T-helper 1 cell (primary cell): ENCODE results near the gene C6orf62.
"Not testable (repeated sequence)": the region's sequence is repeated elsewhere in the genome, so short reads cannot be mapped to it uniquely, and the experiment has no call there.

ENCODE experiments used
- DNase-seq, 5 donors: peaks; one replicate each; pipeline ENCODE4 v3.0.0-alpha.2; 2012 to 2020

The C6orf62 gene

DNA sequence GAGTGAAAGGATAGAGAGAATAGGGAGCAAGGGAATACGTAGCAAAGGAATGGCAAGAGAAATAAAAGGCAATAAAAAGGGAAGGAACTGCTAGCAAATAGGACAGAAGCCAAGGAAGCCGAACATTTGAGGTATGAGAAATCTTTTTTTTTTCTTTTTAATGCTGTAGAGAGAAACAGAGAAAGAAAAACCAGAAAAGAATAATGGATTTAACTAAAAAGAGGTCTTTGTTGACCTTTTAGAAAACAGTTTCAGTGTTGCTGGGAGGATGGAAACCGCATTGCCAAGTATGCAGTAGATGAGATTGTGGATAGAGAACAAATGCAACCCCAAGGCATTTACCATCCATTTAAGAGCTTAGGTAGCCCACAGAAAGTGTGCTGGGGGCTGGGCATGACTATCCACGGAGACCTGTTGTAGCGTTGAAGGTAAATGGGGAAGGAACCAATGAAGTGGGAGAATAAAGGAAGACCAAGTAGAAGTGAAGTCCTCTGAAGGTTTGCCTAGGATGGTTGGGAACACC, 23.3 kb upstream of the C6orf62 start:
- DNase-seq, result no peak

GRCh38 chr6:24740861-24741260, 21.9 kb upstream of the C6orf62 start:
- DNase-seq, result no peak

DNA sequence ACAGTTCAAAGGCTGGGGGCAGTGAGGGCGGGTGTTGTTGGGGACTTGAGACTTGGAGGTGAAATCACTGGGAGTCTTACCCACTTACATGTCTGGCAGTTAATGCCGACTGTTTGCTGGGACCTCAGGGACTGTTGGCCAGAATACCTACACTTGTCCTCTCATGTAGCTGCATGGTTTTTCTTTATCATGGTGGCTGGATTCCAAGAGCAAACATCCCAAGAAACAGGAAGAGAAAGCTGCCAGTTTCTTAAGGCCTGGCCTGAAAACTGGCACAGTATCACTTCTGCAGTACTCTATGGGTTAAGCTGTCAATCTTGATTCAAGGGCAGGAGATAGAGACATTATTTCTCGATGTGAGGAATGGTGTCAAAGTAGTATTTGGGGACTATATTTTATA, 19.8 kb upstream of the C6orf62 start:
- no peak for DNase-seq

GRCh38 chr6:24734710-24735109, 15.8 kb upstream of the C6orf62 start:
- DNase-seq, result not testable (repeated sequence)

- no peak for DNase-seq
These were observed 15.2 kb upstream of the C6orf62 start for GRCh38 chr6:24734166-24734565.

DNA sequence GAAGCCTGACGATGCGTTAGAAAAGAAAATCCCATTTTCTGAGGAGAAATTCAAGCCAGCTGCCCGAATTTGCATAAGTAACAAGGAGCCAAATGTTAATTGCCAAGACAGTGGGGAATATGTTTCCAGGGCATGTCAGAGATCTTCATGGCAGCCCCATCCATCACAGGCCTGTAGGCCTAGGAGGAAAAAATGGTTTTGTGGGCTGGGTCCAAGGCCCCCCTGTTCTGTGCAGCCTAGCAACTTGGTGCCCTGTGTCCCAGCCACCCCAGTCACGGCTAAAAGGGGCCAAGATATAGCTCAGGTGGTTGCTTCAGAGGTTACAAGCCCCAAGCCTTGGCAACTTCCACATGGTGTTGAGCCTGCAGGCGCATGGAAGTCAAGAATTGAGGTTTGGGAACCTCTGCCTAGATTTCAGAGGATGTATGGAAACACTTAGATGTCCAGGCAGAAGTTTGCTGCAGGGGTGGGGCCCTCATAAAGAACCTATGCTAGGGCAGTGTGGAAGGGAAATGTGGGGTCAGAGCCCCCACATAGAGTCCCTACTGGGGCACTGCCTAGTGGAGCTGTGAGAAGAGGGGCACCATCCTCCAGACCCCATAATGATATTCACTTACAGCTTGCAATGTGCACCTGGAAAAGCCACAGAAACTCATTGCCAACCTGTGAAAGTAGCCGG, 12.6 kb upstream of the C6orf62 start:
- not testable (repeated sequence) for DNase-seq

GRCh38 chr6:24730653-24731052, 11.7 kb upstream of the C6orf62 start:
- not testable (repeated sequence) for DNase-seq

- no peak for DNase-seq
These were observed 4.3 kb upstream of the C6orf62 start for GRCh38 chr6:24723270-24723669.

GRCh38 chr6:24721461-24722215, 2.7 kb upstream of the C6orf62 start:
- peak in 2 of 5 donors; percentile 78 to 83 for DNase-seq

GRCh38 chr6:24720604-24721460, 1.9 kb upstream of the C6orf62 start:
- peak; percentile 99 to 100 (median 100) for DNase-seq

DNA sequence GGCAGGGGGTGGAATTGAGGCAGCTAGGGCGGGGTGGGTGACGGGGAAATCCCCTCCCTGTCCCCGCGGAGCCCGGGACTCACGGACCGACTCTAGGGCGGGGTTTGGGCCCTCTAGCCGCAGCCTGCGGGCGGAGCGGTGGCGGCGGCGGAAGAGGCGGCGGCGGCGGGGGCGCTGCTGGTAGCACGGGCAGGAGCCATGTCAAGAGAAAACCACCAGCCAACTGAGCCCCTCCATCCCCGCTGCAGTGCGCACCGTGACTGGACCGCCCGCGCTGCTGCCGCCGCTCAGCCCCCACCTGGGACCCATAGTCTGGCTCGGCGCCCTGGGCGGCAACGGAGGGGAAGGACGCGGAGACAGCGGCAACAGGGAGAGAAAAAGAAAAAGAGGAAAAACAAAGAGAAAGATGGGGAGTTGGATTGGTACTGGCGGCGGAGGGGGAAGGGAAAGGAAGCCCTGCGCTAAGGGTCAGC, 1.2 kb upstream of the C6orf62 start:
- peak; percentile 62 to 83 (median 66) for DNase-seq

- peak in 1 of 5 donors; percentile 20 for DNase-seq
These were observed 367 bp downstream of the C6orf62 start for GRCh38 chr6:24718449-24719124.

DNA sequence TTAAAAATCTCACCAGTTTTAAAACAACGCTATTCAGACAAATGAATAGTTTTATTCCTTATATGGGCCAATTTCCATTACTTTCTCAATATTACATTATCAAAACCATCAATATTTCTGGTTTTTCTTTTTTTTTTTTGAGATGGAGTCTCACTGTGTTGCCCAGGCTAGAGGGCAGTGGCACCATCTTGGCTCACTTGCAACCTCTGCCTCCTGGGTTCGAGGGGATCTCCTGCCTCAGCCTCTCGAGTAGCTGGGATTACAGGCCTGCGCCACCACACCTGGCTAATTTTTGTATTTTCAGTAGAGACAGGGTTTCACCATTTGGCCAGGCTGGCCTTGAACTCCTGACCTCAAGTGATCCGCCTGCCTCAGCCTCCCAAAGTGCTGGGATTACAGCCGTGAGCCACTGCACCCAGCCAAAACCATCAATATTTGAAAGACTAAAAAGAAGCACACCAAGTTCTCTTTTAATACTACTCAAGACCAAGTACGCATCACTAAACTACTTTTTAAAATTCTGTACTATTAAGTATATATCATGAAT, 2.3 kb downstream of the C6orf62 start:
- not testable (repeated sequence) for DNase-seq

- DNase-seq, result no peak
These were observed 8.2 kb downstream of the C6orf62 start for GRCh38 chr6:24710519-24711303.

GRCh38 chr6:24709014-24709711, 9.8 kb downstream of the C6orf62 start:
- no peak for DNase-seq

- no peak for DNase-seq
These were observed 10.3 kb downstream of the C6orf62 start for GRCh38 chr6:24708612-24709011.

DNA sequence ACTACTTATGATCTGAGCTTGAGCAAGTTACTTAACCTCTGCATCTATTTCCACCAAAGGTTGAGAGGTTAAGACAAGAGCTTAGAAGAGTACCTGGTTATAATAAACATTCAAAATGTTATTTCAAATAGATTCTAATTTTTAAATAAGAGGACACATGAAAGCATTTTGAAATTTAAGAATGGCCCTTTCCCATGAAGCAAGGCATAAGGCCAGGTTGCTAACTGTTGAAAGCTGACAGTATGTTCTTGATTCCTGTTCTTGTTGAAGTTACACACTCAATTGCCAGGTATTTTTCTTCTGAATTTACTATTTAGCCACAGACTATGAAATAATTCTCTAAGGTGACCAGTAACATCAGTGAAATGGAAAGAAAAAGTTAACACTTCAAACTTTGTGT, 14.5 kb downstream of the C6orf62 start:
- no peak for DNase-seq

- no peak for DNase-seq
These were observed 16.2 kb downstream of the C6orf62 start for GRCh38 chr6:24702720-24703282.

- no peak for DNase-seq
These were observed 19.2 kb downstream of the C6orf62 start for GRCh38 chr6:24699521-24700359.
